Naive B cell (primary cell): ENCODE results near the gene SPACA4. TPM values are rescaled to one million over a fixed set of nuclear protein-coding genes. Genes with fewer than 3 reads are reported as not detected.
"Not testable (repeated sequence)": the region's sequence is repeated elsewhere in the genome, so short reads cannot be mapped to it uniquely, and the experiment has no call there.

Experiments used
- ATAC-seq, 2 donors: fragments of 150-1000 bp; cut with Tn5 transposase; 2 replicates each; pipeline ENCODE4 v1.10.0; 2021; ENCODE audit warnings: low read depth in 2 of 2, mild to moderate bottlenecking in 2 of 2, moderate library complexity in 2 of 2
- DNase-seq: peaks from one replicate; pipeline ENCODE4 v3.0.0; 2022
- H3K27ac Mint-ChIP-seq, 6 donors: one replicate each; pipeline ENCODE4 v1.8.0; 2020 to 2022; ENCODE audit warnings: mild to moderate bottlenecking in 6 of 6, mixed read lengths in 6 of 6, moderate library complexity in 5 of 6, inconsistent platforms in 2 of 6
- H3K27me3 Mint-ChIP-seq, 3 donors: one replicate each; pipeline ENCODE4 v1.8.0; 2021 to 2022; ENCODE audit warnings: mixed read lengths in 3 of 3, mild to moderate bottlenecking in 1 of 3
- H3K36me3 Mint-ChIP-seq, 2 donors: one replicate each; pipeline ENCODE4 v1.8.0; 2020 to 2022; ENCODE audit warnings: mixed read lengths in 2 of 2, inconsistent platforms in 1 of 2, mild to moderate bottlenecking in 1 of 2
- H3K4me1 Mint-ChIP-seq, 3 donors: one replicate each; pipeline ENCODE4 v1.8.0; 2020 to 2022; ENCODE audit warnings: mixed read lengths in 3 of 3, inconsistent platforms in 1 of 3, mild to moderate bottlenecking in 1 of 3, moderate library complexity in 1 of 3
- H3K4me3 Mint-ChIP-seq, 8 donors: one replicate each; pipeline ENCODE4 v1.8.0; 2020 to 2022; ENCODE audit warnings: mild to moderate bottlenecking in 8 of 8, mixed read lengths in 8 of 8, moderate library complexity in 8 of 8, inconsistent platforms in 2 of 8
- H3K9me3 Mint-ChIP-seq, 7 donors: one replicate each; pipeline ENCODE4 v1.8.0; 2020 to 2022; ENCODE audit warnings: mixed read lengths in 7 of 7, mild to moderate bottlenecking in 5 of 7, inconsistent platforms in 2 of 7, moderate library complexity in 1 of 7
- polyA plus RNA-seq, 6 donors: library from polyadenylated mRNA; unstranded; fragments of 300-500 nt; fragmentation: Illumina TruSeq; gene quantifications; one replicate each; pipeline ENCODE4 v1.2.3, GENCODE V29; 2021; ENCODE audit warnings: low read depth in 6 of 6

SPACA4 gene, protein sequence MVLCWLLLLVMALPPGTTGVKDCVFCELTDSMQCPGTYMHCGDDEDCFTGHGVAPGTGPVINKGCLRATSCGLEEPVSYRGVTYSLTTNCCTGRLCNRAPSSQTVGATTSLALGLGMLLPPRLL
- not detected for polyA plus RNA-seq

DNA sequence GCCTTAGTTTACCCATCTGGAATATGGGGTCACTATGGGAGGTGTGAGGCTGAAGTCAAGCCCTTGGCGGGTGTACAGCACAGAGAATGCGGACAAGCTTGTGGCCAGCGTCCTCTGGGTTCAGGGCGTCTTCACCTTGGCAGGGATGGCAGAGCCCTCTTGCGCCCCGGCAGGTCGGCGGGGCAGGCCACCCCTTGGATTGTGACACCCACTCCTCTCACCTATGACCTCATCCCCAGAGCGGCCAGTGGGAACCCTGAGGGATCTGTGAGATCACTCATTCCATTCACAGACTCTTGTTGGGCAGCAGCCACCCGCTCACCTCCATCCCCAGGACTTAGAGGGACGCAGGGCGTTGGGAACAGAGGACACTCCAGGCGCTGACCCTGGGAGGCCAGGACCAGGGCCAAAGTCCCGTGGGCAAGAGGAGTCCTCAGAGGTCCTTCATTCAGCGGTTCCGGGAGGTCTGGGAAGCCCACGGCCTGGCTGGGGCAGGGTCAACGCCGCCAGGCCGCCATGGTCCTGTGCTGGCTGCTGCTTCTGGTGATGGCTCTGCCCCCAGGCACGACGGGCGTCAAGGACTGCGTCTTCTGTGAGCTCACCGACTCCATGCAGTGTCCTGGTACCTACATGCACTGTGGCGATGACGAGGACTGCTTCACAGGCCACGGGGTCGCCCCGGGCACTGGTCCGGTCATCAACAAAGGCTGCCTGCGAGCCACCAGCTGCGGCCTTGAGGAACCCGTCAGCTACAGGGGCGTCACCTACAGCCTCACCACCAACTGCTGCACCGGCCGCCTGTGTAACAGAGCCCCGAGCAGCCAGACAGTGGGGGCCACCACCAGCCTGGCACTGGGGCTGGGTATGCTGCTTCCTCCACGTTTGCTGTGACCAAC is at the start of gene SPACA4:
Gene SPACA4 (plus strand): TSS at position 280 of the 896 bp plus-strand sequence. CDS start 237 bp downstream, at position 517.
- Mint-ChIP-seq H3K27ac (peak within 1 kb of the TSS in 1 of 6 donors; percentile 66), H3K27me3 (no peaks in the 10 kb centered on the region), H3K4me3 (no peak within 1 kb of the TSS), H3K4me1 (peaks cover 6 to 12% (median 8%) of the 10 kb centered on the region in 3 donors), H3K36me3 (no peaks in the 10 kb centered on the region), H3K9me3 (no peaks in the 10 kb centered on the region)
- DNase-seq (no peak), ATAC-seq (no peak)

GRCh38 chr19:48556825-48557224 is 49.7 kb upstream of the SPACA4 start:
- H3K27ac Mint-ChIP-seq = no peak overlapping the region
- DNase-seq (no peak), ATAC-seq (no peak)
- H3K27me3 Mint-ChIP-seq = peaks cover 4 to 46% (median 44%) of the 10 kb centered on the region in 3 donors
- H3K36me3 Mint-ChIP-seq = no peaks in the 10 kb centered on the region
- H3K4me1 Mint-ChIP-seq = no peaks in the 10 kb centered on the region
- no peak overlapping the region for H3K4me3 Mint-ChIP-seq
- H3K9me3 Mint-ChIP-seq = no peaks in the 10 kb centered on the region

DNA sequence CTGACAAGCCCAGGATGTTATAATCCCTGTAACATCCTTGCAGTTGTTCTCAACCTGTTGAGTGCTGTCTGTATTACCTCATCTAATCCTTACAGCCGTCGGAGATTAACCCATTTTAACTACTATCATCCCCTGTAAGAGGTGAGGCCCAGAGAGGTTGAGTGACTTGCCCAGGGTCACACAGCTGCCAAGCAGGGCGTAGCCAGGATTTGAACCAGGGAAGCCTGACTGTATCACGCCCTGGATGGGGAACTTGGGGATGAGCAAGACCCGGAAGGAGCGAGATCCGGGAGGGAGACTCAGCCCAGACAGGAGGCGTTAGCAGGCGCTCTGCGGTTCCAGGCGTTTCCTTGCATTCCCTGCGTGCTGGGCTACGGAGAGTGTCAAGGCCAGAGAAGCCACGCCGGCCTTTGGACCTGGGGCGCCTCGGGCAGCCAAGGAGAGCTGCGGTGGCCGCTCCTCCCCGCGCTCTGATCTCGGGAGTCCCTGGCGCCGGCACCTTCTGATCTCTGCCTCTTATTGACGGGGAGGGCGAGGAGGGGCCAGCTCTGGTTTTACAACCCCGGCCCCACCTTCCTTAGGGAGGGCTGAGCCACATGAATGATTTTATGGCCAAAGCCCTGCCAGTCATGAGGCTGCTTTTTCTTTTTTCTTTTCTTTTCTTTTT is 48.4 kb upstream of the SPACA4 start:
- ATAC-seq (no peak), DNase-seq (no peak)
- Mint-ChIP-seq H3K4me1 (peaks cover 0 to under 1% (median 0%) of the 10 kb centered on the region in 3 donors), H3K36me3 (no peaks in the 10 kb centered on the region), H3K9me3 (no peaks in the 10 kb centered on the region), H3K27ac (peak overlapping the region in 1 of 6 donors; percentile 56), H3K4me3 (no peak overlapping the region), H3K27me3 (peaks cover 4 to 46% (median 44%) of the 10 kb centered on the region in 3 donors)

GRCh38 chr19:48560095-48560530 is 46.4 kb upstream of the SPACA4 start:
- Mint-ChIP-seq H3K9me3 (no peaks in the 10 kb centered on the region), H3K27ac (peak overlapping the region in 1 of 6 donors; percentile 56), H3K36me3 (no peaks in the 10 kb centered on the region), H3K4me3 (peak overlapping the region in 1 of 8 donors; percentile 29), H3K27me3 (peaks cover 4 to 38% (median 31%) of the 10 kb centered on the region in 3 donors), H3K4me1 (peaks cover 0 to 15% (median 4%) of the 10 kb centered on the region in 3 donors)
- ATAC-seq (no peak), DNase-seq (no peak)

DNA sequence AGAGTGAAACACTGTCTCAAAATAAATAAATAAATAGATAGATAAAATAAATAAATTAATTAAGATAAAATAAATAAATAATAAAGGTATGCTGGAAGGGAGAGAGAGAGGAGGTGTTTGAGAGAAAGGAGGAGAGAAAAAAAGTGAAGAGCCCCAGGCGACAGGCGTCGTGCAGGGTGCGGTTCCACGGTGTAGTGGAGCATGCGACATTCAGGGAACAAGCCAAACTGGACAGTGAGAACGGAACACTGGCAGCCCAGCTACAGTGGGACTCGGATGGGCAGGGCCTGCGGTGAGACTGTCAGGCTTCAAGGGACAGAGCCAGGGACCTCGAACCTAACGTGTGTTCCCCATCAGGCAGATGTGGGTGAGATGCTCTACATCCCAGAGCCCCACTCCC is 45.1 kb upstream of the SPACA4 start:
- ATAC-seq (no peak), DNase-seq (no peak)
- peaks cover 0 to 16% (median 4%) of the 10 kb centered on the region in 3 donors for H3K4me1 Mint-ChIP-seq
- H3K9me3 Mint-ChIP-seq = no peaks in the 10 kb centered on the region
- H3K36me3 Mint-ChIP-seq = no peaks in the 10 kb centered on the region
- H3K27me3 Mint-ChIP-seq = peaks cover 4 to 28% (median 24%) of the 10 kb centered on the region in 3 donors
- peak overlapping the region in 1 of 6 donors; percentile 20 for H3K27ac Mint-ChIP-seq
- H3K4me3 Mint-ChIP-seq = no peak overlapping the region

GRCh38 chr19:48565090-48565489 is 41.5 kb upstream of the SPACA4 start:
- H3K4me3 Mint-ChIP-seq = no peak overlapping the region
- no peaks in the 10 kb centered on the region for H3K36me3 Mint-ChIP-seq
- H3K4me1 Mint-ChIP-seq = peaks cover 0 to 18% (median 4%) of the 10 kb centered on the region in 3 donors
- ATAC-seq = no peak
- DNase-seq = no peak
- H3K9me3 Mint-ChIP-seq = no peaks in the 10 kb centered on the region
- H3K27ac Mint-ChIP-seq = peak overlapping the region in 1 of 6 donors; percentile 70
- peaks cover 8 to 28% (median 22%) of the 10 kb centered on the region in 3 donors for H3K27me3 Mint-ChIP-seq

- no peak for DNase-seq
- no peak for ATAC-seq
Observed at GRCh38 chr19:48568345-48568886, 38.1 kb upstream of the SPACA4 start.

DNA sequence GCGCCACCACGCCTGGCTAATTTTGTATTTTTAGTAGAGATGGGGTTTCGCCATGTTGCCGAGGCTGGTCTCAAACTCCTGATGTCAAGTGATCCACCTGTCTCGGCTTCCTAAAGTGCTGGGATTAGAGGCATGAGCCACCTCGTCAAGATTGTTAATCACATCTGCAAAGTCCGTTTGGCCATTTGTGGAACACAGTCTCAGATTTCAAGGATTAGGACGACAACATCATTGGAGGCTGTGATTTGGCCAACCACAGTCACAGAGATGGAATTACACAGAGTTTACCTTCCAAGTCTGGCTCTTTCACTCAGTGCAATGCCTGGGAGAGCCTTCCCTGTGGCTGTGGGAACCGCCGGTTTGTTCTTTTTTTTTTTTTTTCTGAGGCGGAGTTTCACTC is 36.7 kb upstream of the SPACA4 start:
- DNase-seq (no peak), ATAC-seq (no peak)
- peaks cover 8 to 41% (median 22%) of the 10 kb centered on the region in 3 donors for H3K27me3 Mint-ChIP-seq
- H3K4me3 Mint-ChIP-seq = no peak overlapping the region
- peak overlapping the region in 1 of 6 donors; percentile 26 for H3K27ac Mint-ChIP-seq
- peaks cover 0 to 13% (median 0%) of the 10 kb centered on the region in 3 donors for H3K4me1 Mint-ChIP-seq
- no peaks in the 10 kb centered on the region for H3K9me3 Mint-ChIP-seq
- H3K36me3 Mint-ChIP-seq = no peaks in the 10 kb centered on the region

More at GRCh38 chr19:48568345-48568886, 38.1 kb upstream of the SPACA4 start:
- Mint-ChIP-seq H3K4me3 (no peak overlapping the region), H3K27ac (peak overlapping the region in 1 of 6 donors; percentile 79), H3K4me1 (peaks cover 0 to 15% (median 1%) of the 10 kb centered on the region in 3 donors), H3K36me3 (no peaks in the 10 kb centered on the region), H3K27me3 (peaks cover 8 to 41% (median 22%) of the 10 kb centered on the region in 3 donors), H3K9me3 (no peaks in the 10 kb centered on the region)

GRCh38 chr19:48571378-48572162 is 35.0 kb upstream of the SPACA4 start:
- Mint-ChIP-seq H3K4me1 (peaks cover 0 to 9% (median 0%) of the 10 kb centered on the region in 3 donors), H3K36me3 (no peaks in the 10 kb centered on the region), H3K9me3 (no peaks in the 10 kb centered on the region), H3K4me3 (no peak overlapping the region), H3K27ac (peak overlapping the region in 2 of 6 donors; percentile 57 to 75), H3K27me3 (peaks cover 8 to 37% (median 22%) of the 10 kb centered on the region in 3 donors)
- ATAC-seq (no peak), DNase-seq (no peak)

- H3K27ac Mint-ChIP-seq = no peak overlapping the region
- peaks cover 0 to 7% (median 0%) of the 10 kb centered on the region in 3 donors for H3K4me1 Mint-ChIP-seq
- DNase-seq (no peak), ATAC-seq (no peak)
- no peaks in the 10 kb centered on the region for H3K9me3 Mint-ChIP-seq
- no peaks in the 10 kb centered on the region for H3K36me3 Mint-ChIP-seq
- peaks cover 4 to 21% (median 7%) of the 10 kb centered on the region in 3 donors for H3K27me3 Mint-ChIP-seq
- H3K4me3 Mint-ChIP-seq = no peak overlapping the region
Observed at GRCh38 chr19:48573163-48573505, 33.4 kb upstream of the SPACA4 start.

GRCh38 chr19:48575931-48576622 is 30.5 kb upstream of the SPACA4 start:
- Mint-ChIP-seq H3K4me3 (peak overlapping the region in 1 of 8 donors; percentile 25), H3K36me3 (no peaks in the 10 kb centered on the region), H3K4me1 (peaks cover 0 to 7% (median 0%) of the 10 kb centered on the region in 3 donors), H3K9me3 (no peaks in the 10 kb centered on the region), H3K27me3 (peaks cover 0 to 19% (median 4%) of the 10 kb centered on the region in 3 donors), H3K27ac (peak overlapping the region in 1 of 6 donors; percentile 20)
- ATAC-seq (no peak), DNase-seq (no peak)

- H3K9me3 Mint-ChIP-seq, H3K36me3 Mint-ChIP-seq, H3K4me3 Mint-ChIP-seq, H3K27me3 Mint-ChIP-seq, ATAC-seq, H3K4me1 Mint-ChIP-seq, DNase-seq, H3K27ac Mint-ChIP-seq: not testable (repeated sequence)
Observed at GRCh38 chr19:48577908-48578307, 28.6 kb upstream of the SPACA4 start.
